H9 (cell line): ENCODE measurements around the gene TRANK1. TPM values are rescaled to one million over a fixed set of nuclear protein-coding genes. Genes with fewer than 3 reads are reported as not detected.

ENCODE experiments used
- DNase-seq: peaks from one replicate; pipeline ENCODE4 v3.0.0-alpha.2; 2017
- H2AFZ ChIP-seq: one replicate; pipeline ENCODE4 v1.6.1; 2013; ENCODE audit warnings: mild to moderate bottlenecking, low read length, control low read depth, moderate library complexity
- H2AK5ac ChIP-seq: 2 replicates; pipeline ENCODE4 v1.6.1; 2013; ENCODE audit warnings: low read length, control low read depth, mixed read lengths; ENCODE audit not compliant: insufficient read length
- H2BK120ac ChIP-seq: one replicate; pipeline ENCODE4 v1.6.1; 2013; ENCODE audit warnings: low read depth, mild to moderate bottlenecking, low read length, control low read depth, inconsistent platforms; ENCODE audit not compliant: poor library complexity, severe bottlenecking
- H2BK12ac ChIP-seq: 2 replicates; pipeline ENCODE4 v1.6.1; 2013; ENCODE audit warnings: low read length, control low read depth, mixed read lengths, low read depth; ENCODE audit not compliant: insufficient read length
- H2BK15ac ChIP-seq: 2 replicates; pipeline ENCODE4 v1.6.1; 2013; ENCODE audit warnings: low read depth, low read length, control low read depth
- H2BK20ac ChIP-seq: one replicate; pipeline ENCODE4 v1.6.1; 2013; ENCODE audit warnings: low read depth, mild to moderate bottlenecking, low read length, control low read depth, inconsistent platforms; ENCODE audit not compliant: poor library complexity, severe bottlenecking
- H2BK5ac ChIP-seq: 2 replicates; pipeline ENCODE4 v1.6.1; 2013; ENCODE audit warnings: low read length, control low read depth, mixed read lengths; ENCODE audit not compliant: insufficient read length
- H3K14ac ChIP-seq: 2 replicates; pipeline ENCODE4 v1.6.1; 2013; ENCODE audit warnings: low read length, control low read depth; ENCODE audit not compliant: insufficient read depth
- H3K18ac ChIP-seq: 2 replicates; pipeline ENCODE4 v1.6.1; 2013; ENCODE audit warnings: low read depth, mild to moderate bottlenecking, mixed read lengths, low read length, control low read depth; ENCODE audit not compliant: insufficient read length
- H3K23ac ChIP-seq: 2 replicates; pipeline ENCODE4 v1.6.1; 2013; ENCODE audit warnings: low read length, control low read depth, mixed read lengths, low read depth; ENCODE audit not compliant: insufficient read length
- H3K23me2 ChIP-seq: 2 replicates; pipeline ENCODE4 v1.6.1; 2013; ENCODE audit warnings: low read depth, mild to moderate bottlenecking, mixed read lengths, low read length, control low read depth; ENCODE audit not compliant: insufficient read length, poor library complexity, severe bottlenecking
- H3K27ac ChIP-seq: 2 replicates; pipeline ENCODE4 v1.5.1; 2013; ENCODE audit warnings: low read length, control low read depth, mixed read lengths, low read depth; ENCODE audit not compliant: insufficient read length
- H3K27me3 ChIP-seq: 2 replicates; pipeline ENCODE4 v1.6.1; 2013; ENCODE audit warnings: low read length, control low read depth, inconsistent platforms; ENCODE audit not compliant: insufficient read depth
- H3K4ac ChIP-seq: 2 replicates; pipeline ENCODE4 v1.6.1; 2013; ENCODE audit warnings: low read depth, mild to moderate bottlenecking, control low read depth, inconsistent platforms, low read length, moderate library complexity
- H3K4me1 ChIP-seq: 2 replicates; pipeline ENCODE4 v1.6.1; 2013; ENCODE audit warnings: low read length, control low read depth, inconsistent platforms; ENCODE audit not compliant: insufficient read depth
- H3K4me2 ChIP-seq: 2 replicates; pipeline ENCODE4 v1.6.1; 2013; ENCODE audit warnings: low read length, control low read depth, mixed read lengths; ENCODE audit not compliant: insufficient read length, insufficient read depth
- H3K56ac ChIP-seq: 2 replicates; pipeline ENCODE4 v1.6.1; 2013; ENCODE audit warnings: low read depth, mild to moderate bottlenecking, mixed read lengths, low read length, control low read depth; ENCODE audit not compliant: insufficient read length
- H3K79me1 ChIP-seq: 2 replicates; pipeline ENCODE4 v1.6.1; 2013; ENCODE audit warnings: low read depth, mild to moderate bottlenecking, moderate library complexity, low read length, control low read depth, inconsistent platforms; ENCODE audit not compliant: insufficient read depth, poor library complexity, severe bottlenecking
- H3K79me2 ChIP-seq: 2 replicates; pipeline ENCODE4 v1.6.1; 2013; ENCODE audit warnings: low read length, control low read depth, inconsistent platforms; ENCODE audit not compliant: insufficient read depth
- H3K9ac ChIP-seq: 2 replicates; pipeline ENCODE4 v1.6.1; 2013; ENCODE audit warnings: low read length, control low read depth, mixed read lengths; ENCODE audit not compliant: insufficient read length; ENCODE audit errors: extremely low read depth
- H3K9me3 ChIP-seq: one replicate; pipeline ENCODE4 v1.6.1; 2013; ENCODE audit warnings: low read depth, low read length, inconsistent platforms; ENCODE audit not compliant: control insufficient read depth
- H3T11ph ChIP-seq: one replicate; pipeline ENCODE4 v1.6.1; 2013; ENCODE audit warnings: mild to moderate bottlenecking, low read length, control low read depth, inconsistent platforms
- H4K20me1 ChIP-seq: one replicate; pipeline ENCODE4 v1.6.1; 2013; ENCODE audit not compliant: control insufficient read depth, insufficient read length, insufficient read depth
- H4K5ac ChIP-seq: 2 replicates; pipeline ENCODE4 v1.6.1; 2013; ENCODE audit warnings: low read depth, mild to moderate bottlenecking, mixed read lengths, low read length, control low read depth; ENCODE audit not compliant: insufficient read length
- H4K8ac ChIP-seq: replicated peaks from 2 replicates; pipeline ENCODE4 v1.6.1; 2013; ENCODE audit warnings: low read length, control low read depth, mixed read lengths, low read depth; ENCODE audit not compliant: insufficient read length
- H4K91ac ChIP-seq: 2 replicates; pipeline ENCODE4 v1.6.1; 2013; ENCODE audit warnings: low read depth, mild to moderate bottlenecking, moderate library complexity, mixed read lengths, low read length, control low read depth; ENCODE audit not compliant: insufficient read length
- H3K27ac Mint-ChIP-seq, 3 experiments: 2 replicates in 2 of 3; 3 replicates in 1 of 3; pipeline ENCODE4 v1.8.0; 2020 to 2021; ENCODE audit warnings: mixed read lengths in 3 of 3, mild to moderate bottlenecking in 1 of 3, moderate library complexity in 1 of 3
- H3K27me3 Mint-ChIP-seq: 2 replicates; pipeline ENCODE4 v1.8.0; 2021; ENCODE audit warnings: low read depth, mild to moderate bottlenecking, moderate library complexity, mixed read lengths
- H3K36me3 Mint-ChIP-seq, 3 experiments: 2 replicates in 2 of 3; 3 replicates in 1 of 3; pipeline ENCODE4 v1.8.0; 2020 to 2021; ENCODE audit warnings: low read depth in 3 of 3, mixed read lengths in 3 of 3; ENCODE audit not compliant: insufficient read depth in 1 of 3
- H3K4me1 Mint-ChIP-seq, 2 experiments: 2 replicates each; pipeline ENCODE4 v1.8.0; 2020; ENCODE audit warnings: mixed read lengths in 2 of 2
- H3K4me3 Mint-ChIP-seq, 2 experiments: 2 replicates in 1 of 2; 3 replicates in 1 of 2; pipeline ENCODE4 v1.8.0; 2020 to 2021; ENCODE audit warnings: mild to moderate bottlenecking in 2 of 2, mixed read lengths in 2 of 2, moderate library complexity in 1 of 2
- H3K9me3 Mint-ChIP-seq, 2 experiments: 2 replicates in 1 of 2; 3 replicates in 1 of 2; pipeline ENCODE4 v1.8.0; 2020; ENCODE audit warnings: mild to moderate bottlenecking in 2 of 2, mixed read lengths in 2 of 2, moderate library complexity in 1 of 2
- CTCF ChIP-seq: fragments of 200-600 bp; sonication (generic); conservative IDR thresholded peaks from 3 replicates; pipeline ENCODE4 v1.8.0; 2021; ENCODE audit warnings: antibody characterized with exemption, mild to moderate bottlenecking
- total RNA-seq: library from RNA; stranded (reverse); gene quantifications from 2 replicates; pipeline ENCODE4 v1.2.1, GENCODE V29; 2021

Gene TRANK1
- total RNA-seq, 1 experiment from 2014 or later: 5.9 TPM

- Histone ChIP-seq H3K18ac (no peak overlapping the region), H4K20me1 (no peaks in the 10 kb centered on the region), H4K5ac (no peak overlapping the region), H2BK15ac (no peak overlapping the region), H4K91ac (no peak overlapping the region), H2AFZ (no peak overlapping the region), H4K8ac (no peak overlapping the region), H2BK120ac (no peak overlapping the region), H3K4ac (no peak overlapping the region), H3K4me1 (peaks cover 5% of the 10 kb centered on the region; the same call in 1 of the 2 replicates), H2AK5ac (no peak overlapping the region), H3K27me3 (no peaks in the 10 kb centered on the region), H3T11ph (no peak overlapping the region), H3K56ac (no peak overlapping the region), H3K23ac (no peak overlapping the region), H3K79me2 (no peaks in the 10 kb centered on the region), H3K9me3 (no peaks in the 10 kb centered on the region), H3K14ac (no peak overlapping the region), H2BK5ac (no peak overlapping the region), H3K27ac (no peak overlapping the region), H3K23me2 (no peaks in the 10 kb centered on the region), H3K79me1 (no peaks in the 10 kb centered on the region), H2BK12ac (no peak overlapping the region), H3K4me2 (no peak overlapping the region), H2BK20ac (no peak overlapping the region), H3K9ac (no peak overlapping the region)
- TF ChIP-seq CTCF: no peak
- Mint-ChIP-seq H3K4me3 (no peak overlapping the region), H3K4me1 (peaks cover 17 to 23% of the 10 kb centered on the region in 2 experiments), H3K27ac (no peak overlapping the region; a peak in 1 of 7 replicates), H3K36me3 (no peaks in the 10 kb centered on the region), H3K9me3 (no peaks in the 10 kb centered on the region), H3K27me3 (no peaks in the 10 kb centered on the region)
- no peak for DNase-seq
These were observed 20.0 kb upstream of the TRANK1 start for GRCh38 chr3:36964817-36965216.
